Adipose tissue (tissue), 3 donors: Measurements from ENCODE around the gene PSMC5. TPM values are rescaled to one million over a fixed set of nuclear protein-coding genes. Genes with fewer than 3 reads are reported as not detected.

ENCODE experiments used
- polyA plus RNA-seq, 3 donors: library from polyadenylated mRNA; stranded (reverse); fragments of 200-250 nt; gene quantifications; one replicate each; pipeline ENCODE4 v1.2.3, GENCODE V29; 2013
- donor health status: healthy with polysubstance abuse.
- donor health status: Bipolar disorder and iron deficiency.
- donor health status: healthy.

The PSMC5 gene
- polyA plus RNA-seq, 3 donors, result 78.4 to 204 (median 141) TPM

Other genes with a start within 250 kb of the PSMC5 start
- gene TACO1, start 226.5 kb upstream of the PSMC5 start, polyA plus RNA-seq, result 10 to 100 TPM; 11.5 to 18.9 (median 17.8) TPM
- gene MAP3K3, start 205.0 kb upstream of the PSMC5 start, polyA plus RNA-seq, result 10 to 100 TPM in 2 of 3 donors, 1 to 10 TPM in 1; 9.7 to 34.4 (median 22.7) TPM
- gene LIMD2, start 127.3 kb upstream of the PSMC5 start, polyA plus RNA-seq, result 10 to 100 TPM; 10.4 to 18.8 (median 14.2) TPM
- gene STRADA, start 85.6 kb upstream of the PSMC5 start, polyA plus RNA-seq, result 10 to 100 TPM; 10.7 to 17.5 (median 16.6) TPM
- gene CCDC47, start 53.8 kb upstream of the PSMC5 start, polyA plus RNA-seq, result 10 to 100 TPM; 24.0 to 67.4 (median 35.6) TPM
- 10 to 100 TPM; 63.1 to 93.2 (median 71.4) TPM for gene DDX42, start 53.3 kb upstream of the PSMC5 start, polyA plus RNA-seq
- gene FTSJ3, start 232 bp downstream of the PSMC5 start, polyA plus RNA-seq, result 10 to 100 TPM; 14.5 to 21.9 (median 21.3) TPM
- 10 to 100 TPM; 60.3 to 91.2 (median 62.3) TPM for gene SMARCD2, start 15.3 kb downstream of the PSMC5 start, polyA plus RNA-seq
- gene CSH2, start 46.2 kb downstream of the PSMC5 start, polyA plus RNA-seq, result not detected
- not detected for gene GH2, start 54.5 kb downstream of the PSMC5 start, polyA plus RNA-seq
- not detected for gene CSH1, start 69.1 kb downstream of the PSMC5 start, polyA plus RNA-seq
- gene CSHL1, start 83.8 kb downstream of the PSMC5 start, polyA plus RNA-seq, result not detected
- not detected for gene GH1, start 91.4 kb downstream of the PSMC5 start, polyA plus RNA-seq
- 1 to 10 TPM; 2.7 to 6.3 (median 5.2) TPM for gene CD79B, start 104.9 kb downstream of the PSMC5 start, polyA plus RNA-seq
- gene SCN4A, start 145.5 kb downstream of the PSMC5 start, polyA plus RNA-seq, result 10 to 100 TPM in 2 of 3 donors, 1 to 10 TPM in 1; 1.8 to 25.6 (median 11.1) TPM
- gene PRR29, start 170.9 kb downstream of the PSMC5 start, polyA plus RNA-seq, result 1 to 10 TPM in 1 of 3 donors, under 1 TPM in 2; 0.09 to 1.1 (median 0.45) TPM
- 10 to 100 TPM; 13.0 to 87.0 (median 63.9) TPM for gene ICAM2, start 193.2 kb downstream of the PSMC5 start, polyA plus RNA-seq